Lung (tissue), 12 donors: ENCODE data around the gene INO80B. TPM values are rescaled to one million over a fixed set of nuclear protein-coding genes. Genes with fewer than 3 reads are reported as not detected.

Experiments used
- ATAC-seq: fragments of 200-7000 bp; cut with Tn5 transposase; one replicate; pipeline ENCODE4 v1.9.1; 2020; ENCODE audit warnings: moderate number of reproducible peaks; ENCODE audit not compliant: insufficient read depth, low FRiP score
- DNase-seq, 3 donors: peaks; one replicate each; pipeline ENCODE4 v3.0.0-alpha.2; 2013 to 2017
- H3K27ac ChIP-seq, 2 donors: one replicate each; pipeline ENCODE4 v1.5.1; 2013; ENCODE audit warnings: mild to moderate bottlenecking in 2 of 2, moderate library complexity in 2 of 2, control low read depth in 1 of 2, inconsistent platforms in 1 of 2, low read depth in 1 of 2, low read length in 1 of 2
- H3K27me3 ChIP-seq, 3 donors: one replicate each; pipeline ENCODE4 v1.5.1; 2013; ENCODE audit warnings: low read length in 2 of 3; ENCODE audit not compliant: control insufficient read depth in 3 of 3, insufficient read depth in 3 of 3
- H3K36me3 ChIP-seq, 4 donors: one replicate each; pipeline ENCODE4 v1.5.1; 2013; ENCODE audit warnings: low read length in 4 of 4, mild to moderate bottlenecking in 1 of 4, moderate library complexity in 1 of 4; ENCODE audit not compliant: control insufficient read depth in 4 of 4, insufficient read depth in 4 of 4
- H3K4me1 ChIP-seq, 5 donors: one replicate each; pipeline ENCODE4 v1.5.1; 2013; ENCODE audit warnings: low read length in 5 of 5, mild to moderate bottlenecking in 2 of 5, moderate library complexity in 1 of 5; ENCODE audit not compliant: control insufficient read depth in 5 of 5, insufficient read depth in 5 of 5
- H3K4me3 ChIP-seq: one replicate; pipeline ENCODE4 v1.5.1; 2013; ENCODE audit warnings: mild to moderate bottlenecking, control low read depth, moderate library complexity
- H3K9ac ChIP-seq, 2 donors: one replicate each; pipeline ENCODE4 v1.5.1; 2013; ENCODE audit warnings: low read length in 2 of 2, control low read depth in 1 of 2; ENCODE audit not compliant: insufficient read depth in 1 of 2
- H3K9me3 ChIP-seq, 4 donors: one replicate each; pipeline ENCODE4 v1.5.1; 2013; ENCODE audit warnings: low read length in 3 of 4, mild to moderate bottlenecking in 1 of 4, moderate library complexity in 1 of 4; ENCODE audit not compliant: control insufficient read depth in 4 of 4, insufficient read depth in 3 of 4
- CTCF ChIP-seq: IDR thresholded peaks from 2 replicates; pipeline ENCODE4 v1.5.1; 2012; ENCODE audit warnings: mild to moderate bottlenecking; ENCODE audit errors: control extremely low read depth, extremely low read depth
- WGBS, 2 donors: extraction: QIAGEN DNeasy Blood & Tissue Kit; methylation state at CpG; one replicate each; pipeline ENCODE4 v1.1.7; 2013; 5-methylcytosine and 5-hydroxymethylcytosine counted together
- polyA plus RNA-seq, 2 donors: library from polyadenylated mRNA; stranded (reverse); fragments of 200-250 nt; gene quantifications; one replicate each; pipeline ENCODE4 v1.2.1, GENCODE V29; 2013
- total RNA-seq, 2 donors: library from RNA; depleted of rRNA in 1 of 2; stranded (reverse); fragments of >200 nt in 1 of 2; gene quantifications; one replicate each; pipeline ENCODE4 v1.2.1, GENCODE V29; 2014 to 2021
- donor health status: control.
- donor health status: control.
- donor health status: Bipolar disorder and iron deficiency.
- donor health status: healthy.
- donor health status: DM: yes; HTN: yes; CAD: no.

Gene INO80B
- total and polyA plus RNA-seq, 4 donors = 22.7 to 72.3 (median 36.9) TPM

GRCh38 chr2:74415762-74416395 lies 39.0 kb upstream of the INO80B start:
- no peak overlapping the region for H3K4me3 ChIP-seq
- H3K27ac ChIP-seq = no peak overlapping the region
- no peak for ATAC-seq
- H3K4me1 ChIP-seq = peaks cover 0 to 21% (median 0%) of the 10 kb centered on the region in 5 donors
- no peaks in the 10 kb centered on the region for H3K27me3 ChIP-seq
- WGBS, 2 donors = 56 to 65% methylated on average over 35 of the region's 35 CpGs
- H3K36me3 ChIP-seq = no peaks in the 10 kb centered on the region
- no peak for TF ChIP-seq CTCF
- H3K9ac ChIP-seq = no peak overlapping the region
- peak in 1 of 3 donors; percentile 31 for DNase-seq
- no peaks in the 10 kb centered on the region for H3K9me3 ChIP-seq

- Histone ChIP-seq H3K9me3 (no peaks in the 10 kb centered on the region), H3K27me3 (no peaks in the 10 kb centered on the region), H3K4me3 (no peak overlapping the region), H3K9ac (no peak overlapping the region), H3K27ac (no peak overlapping the region), H3K36me3 (no peaks in the 10 kb centered on the region), H3K4me1 (peaks cover 0 to 21% (median 0%) of the 10 kb centered on the region in 5 donors)
- WGBS, 2 donors = 62 to 69% methylated on average over 3 of the region's 3 CpGs
- ATAC-seq = no peak
- no peak for TF ChIP-seq CTCF
- no peak for DNase-seq
Measured at GRCh38 chr2:74416778-74417177, 38.1 kb upstream of the INO80B start.

- H3K9ac ChIP-seq = no peak overlapping the region
- no peaks in the 10 kb centered on the region for H3K27me3 ChIP-seq
- WGBS, 2 donors = 84 to 86% methylated on average over 3 of the region's 3 CpGs
- ATAC-seq (no peak), DNase-seq (no peak)
- no peaks in the 10 kb centered on the region for H3K36me3 ChIP-seq
- H3K27ac ChIP-seq = no peak overlapping the region
- no peak for TF ChIP-seq CTCF
- H3K9me3 ChIP-seq = no peaks in the 10 kb centered on the region
- H3K4me3 ChIP-seq = no peak overlapping the region
- peaks cover 0 to 24% (median 0%) of the 10 kb centered on the region in 5 donors for H3K4me1 ChIP-seq
Measured at GRCh38 chr2:74417197-74417596, 37.7 kb upstream of the INO80B start.

GRCh38 chr2:74417763-74418162 lies 37.1 kb upstream of the INO80B start:
- Histone ChIP-seq H3K9me3 (no peaks in the 10 kb centered on the region), H3K4me1 (peaks cover 0 to 25% (median 0%) of the 10 kb centered on the region in 5 donors), H3K27me3 (no peaks in the 10 kb centered on the region), H3K4me3 (no peak overlapping the region), H3K9ac (no peak overlapping the region), H3K27ac (no peak overlapping the region), H3K36me3 (no peaks in the 10 kb centered on the region)
- WGBS, 2 donors = 94 to 99% methylated on average over 6 of the region's 6 CpGs
- TF ChIP-seq CTCF = no peak
- no peak for ATAC-seq
- no peak for DNase-seq
